IMR-90 (cell line): ENCODE results near the gene C10orf105. TPM values are rescaled to one million over a fixed set of nuclear protein-coding genes. Genes with fewer than 3 reads are reported as not detected.

Experiments used
- ATAC-seq: fragments of 200-7000 bp; cut with Tn5 transposase; 2 replicates; pipeline ENCODE4 v1.9.1; 2020; ENCODE audit warnings: low read depth, mild to moderate bottlenecking, moderate library complexity
- BruUV-seq: library from RNA; stranded (reverse); fragments of 400-500 nt; replicated peaks from 2 replicates; lab custom pipeline; 2021; lab: Mats Ljungman, UMichigan
- CTCF ChIA-PET: fragments of 300-600 bp; formaldehyde crosslinking; extraction: SDS; loops from one replicate; lab custom pipeline; 2021; ENCODE audit warnings: antibody characterized with exemption; lab: Yijun Ruan, JAX
- POLR2A ChIA-PET: fragments of 300-600 bp; sonication (Branson Sonifier 250); formaldehyde crosslinking; loops from one replicate; lab custom pipeline; 2022; ENCODE audit warnings: antibody characterized with exemption; ENCODE audit not compliant: unreplicated experiment; lab: Charles Lee
- DNase-seq: peaks from one replicate; pipeline ENCODE4 v3.0.0; 2013
- H2AFZ ChIP-seq: replicated peaks from 2 replicates; pipeline ENCODE3; 2013; ENCODE audit warnings: low read length, mild to moderate bottlenecking; ENCODE audit not compliant: poor library complexity
- H2AK5ac ChIP-seq: 2 replicates; pipeline ENCODE4 v1.6.1; 2013; ENCODE audit warnings: low read depth, low read length, inconsistent platforms
- H2AK9ac ChIP-seq: replicated peaks from 2 replicates; pipeline ENCODE3; 2013; ENCODE audit warnings: mild to moderate bottlenecking, low read depth, low read length, moderate library complexity; ENCODE audit not compliant: poor library complexity
- H2BK120ac ChIP-seq: 2 replicates; pipeline ENCODE4 v1.6.1; 2013; ENCODE audit warnings: low read depth, low read length, inconsistent platforms
- H2BK15ac ChIP-seq: 3 replicates; pipeline ENCODE4 v1.6.1; 2013; ENCODE audit warnings: low read depth, low read length, inconsistent platforms
- H2BK20ac ChIP-seq: 2 replicates; pipeline ENCODE4 v1.6.1; 2013; ENCODE audit warnings: low read depth, mild to moderate bottlenecking, inconsistent platforms, low read length, moderate library complexity
- H2BK5ac ChIP-seq: 2 replicates; pipeline ENCODE4 v1.6.1; 2013; ENCODE audit warnings: mild to moderate bottlenecking, low read depth, low read length, inconsistent platforms; ENCODE audit not compliant: poor library complexity, severe bottlenecking
- H3K14ac ChIP-seq: replicated peaks from 2 replicates; pipeline ENCODE4 v1.6.1; 2013; ENCODE audit warnings: low read depth, low read length, inconsistent platforms
- H3K18ac ChIP-seq: 2 replicates; pipeline ENCODE4 v1.6.1; 2013; ENCODE audit warnings: low read depth, low read length, control low read depth
- H3K23ac ChIP-seq: 2 replicates; pipeline ENCODE4 v1.6.1; 2013; ENCODE audit warnings: low read depth, low read length, inconsistent platforms
- H3K27ac ChIP-seq: 2 replicates; pipeline ENCODE4 v1.5.1; 2013; ENCODE audit warnings: mild to moderate bottlenecking, control low read depth, low read length; ENCODE audit not compliant: insufficient read depth
- H3K27me3 ChIP-seq: 2 replicates; pipeline ENCODE4 v1.6.1; 2013; ENCODE audit warnings: low read length; ENCODE audit not compliant: control insufficient read depth, insufficient read depth
- H3K36me3 ChIP-seq: 2 replicates; pipeline ENCODE4 v1.6.1; 2013; ENCODE audit warnings: low read length, mixed read lengths; ENCODE audit not compliant: control insufficient read depth, insufficient read depth
- H3K4ac ChIP-seq: 2 replicates; pipeline ENCODE4 v1.6.1; 2013; ENCODE audit warnings: low read depth, low read length, inconsistent platforms
- H3K4me1 ChIP-seq: 2 replicates; pipeline ENCODE4 v1.6.1; 2013; ENCODE audit warnings: low read length, mixed read lengths; ENCODE audit not compliant: control insufficient read depth, insufficient read depth
- H3K4me2 ChIP-seq: 2 replicates; pipeline ENCODE4 v1.6.1; 2013; ENCODE audit warnings: low read depth, mild to moderate bottlenecking, control low read depth, low read length, moderate library complexity
- H3K4me3 ChIP-seq: 2 replicates; pipeline ENCODE4 v1.5.1; 2013; ENCODE audit warnings: low read depth, mild to moderate bottlenecking, control low read depth, low read length, moderate library complexity; ENCODE audit not compliant: insufficient read depth
- H3K56ac ChIP-seq: 2 replicates; pipeline ENCODE4 v1.6.1; 2013; ENCODE audit warnings: low read length, inconsistent platforms; ENCODE audit not compliant: insufficient read depth; ENCODE audit errors: extremely low read depth
- H3K79me1 ChIP-seq, 2 experiments: 2 replicates each; pipeline ENCODE4 v1.6.1; 2013; ENCODE audit warnings: low read length in 2 of 2, inconsistent platforms in 1 of 2, low read depth in 1 of 2
- H3K9ac ChIP-seq: 2 replicates; pipeline ENCODE4 v1.6.1; 2013; ENCODE audit warnings: low read depth, low read length, control low read depth
- H3K9me1 ChIP-seq: 2 replicates; pipeline ENCODE4 v1.6.1; 2013; ENCODE audit warnings: low read length, inconsistent platforms; ENCODE audit not compliant: insufficient read depth
- H3K9me3 ChIP-seq: 2 replicates; pipeline ENCODE4 v1.6.1; 2013; ENCODE audit warnings: low read length; ENCODE audit not compliant: control insufficient read depth, insufficient read depth
- H4K20me1 ChIP-seq: 2 replicates; pipeline ENCODE4 v1.6.1; 2013; ENCODE audit warnings: low read length, inconsistent platforms; ENCODE audit not compliant: insufficient read depth
- H4K5ac ChIP-seq: 2 replicates; pipeline ENCODE4 v1.6.1; 2013; ENCODE audit warnings: mild to moderate bottlenecking, low read depth, low read length, control low read depth
- H4K8ac ChIP-seq, 2 experiments: 2 replicates each; pipeline ENCODE4 v1.6.1; 2013; ENCODE audit warnings: low read depth in 2 of 2, low read length in 2 of 2, control low read depth in 1 of 2, inconsistent platforms in 1 of 2
- H4K91ac ChIP-seq: 2 replicates; pipeline ENCODE4 v1.6.1; 2013; ENCODE audit warnings: low read depth, low read length, inconsistent platforms; ENCODE audit not compliant: insufficient read depth
- BHLHE40 ChIP-seq: fragments of 150-350 bp; IDR thresholded peaks from 2 replicates; pipeline ENCODE4 v1.6.1; 2016; ENCODE audit warnings: mild to moderate bottlenecking, low read depth, low read length
- CEBPB ChIP-seq: IDR thresholded peaks from 2 replicates; pipeline ENCODE4 v1.6.1; 2012; ENCODE audit warnings: low read depth, low read length, improper control_type of control experiment
- CHD1 ChIP-seq: IDR thresholded peaks from 2 replicates; pipeline ENCODE4 v1.6.1; 2012; ENCODE audit warnings: low read depth, low read length, improper control_type of control experiment
- FOS ChIP-seq: fragments of 150-350 bp; IDR thresholded peaks from 2 replicates; pipeline ENCODE4 v1.6.1; 2016; ENCODE audit warnings: low read depth, low read length
- MAFK ChIP-seq: IDR thresholded peaks from 2 replicates; pipeline ENCODE4 v1.6.1; 2012; ENCODE audit warnings: low read depth, low read length, improper control_type of control experiment
- MAZ ChIP-seq: IDR thresholded peaks from 2 replicates; pipeline ENCODE4 v1.6.1; 2012; ENCODE audit warnings: low read depth, mild to moderate bottlenecking, low read length, improper control_type of control experiment, moderate library complexity, borderline replicate concordance
- MXI1 ChIP-seq: IDR thresholded peaks from 2 replicates; pipeline ENCODE4 v1.6.1; 2012; ENCODE audit warnings: low read depth, mild to moderate bottlenecking, low read length, moderate library complexity, borderline replicate concordance
- NFE2L2 ChIP-seq: fragments of 150-350 bp; IDR thresholded peaks from 2 replicates; pipeline ENCODE4 v1.6.1; 2016; ENCODE audit warnings: low read depth, mild to moderate bottlenecking, low read length
- POLR2A ChIP-seq: IDR thresholded peaks from 2 replicates; pipeline ENCODE4 v1.6.1; 2012; ENCODE audit warnings: mild to moderate bottlenecking, low read depth, low read length
- RAD21 ChIP-seq: IDR thresholded peaks from 2 replicates; pipeline ENCODE4 v1.6.1; 2012; ENCODE audit warnings: low read length, improper control_type of control experiment
- RCOR1 ChIP-seq: IDR thresholded peaks from 2 replicates; pipeline ENCODE4 v1.6.1; 2012; ENCODE audit warnings: mild to moderate bottlenecking, low read length, improper control_type of control experiment; ENCODE audit not compliant: insufficient replicate concordance
- RFX5 ChIP-seq: IDR thresholded peaks from 2 replicates; pipeline ENCODE4 v1.8.0; 2012; ENCODE audit warnings: low read depth, mild to moderate bottlenecking, low read length, moderate library complexity
- SMC3 ChIP-seq: fragments of 150-350 bp; IDR thresholded peaks from 2 replicates; pipeline ENCODE4 v1.6.1; 2016; ENCODE audit warnings: low read depth, mild to moderate bottlenecking, antibody characterized with exemption, low read length, moderate library complexity
- WGBS, 2 experiments: methylation state at CpG; one replicate each; pipeline versions ENCODE4 v1.1.5 to v1.1.7; 2013; ENCODE audit warnings: missing lambda C conversion rate in 2 of 2; ENCODE audit not compliant: insufficient read length in 1 of 2; ENCODE audit errors: extremely low coverage in 2 of 2; 5-methylcytosine and 5-hydroxymethylcytosine counted together
- dilution Hi-C: fragments of 300-500 bp; cut with HindIII; formaldehyde crosslinking; loops from one replicate; pipeline ENCODE4 v1.14.3; 2018; ENCODE audit warnings: low sequenced_read_pairs; ENCODE audit not compliant: unreplicated experiment
- in situ Hi-C: fragments of 300-500 bp; cut with MboI; formaldehyde crosslinking; loops from 3 replicates; pipeline ENCODE4 v1.14.3; 2019; ENCODE audit warnings: low sequenced_read_pairs, inconsistent platforms, mixed read lengths
- intact Hi-C: fragments of 100-400 bp; cut with micrococcal nuclease; formaldehyde crosslinking; loops from 2 replicates; pipeline ENCODE4 v1.10.0; 2022
- polyA plus RNA-seq, 3 experiments: library from polyadenylated mRNA; depleted of rRNA; stranded (reverse); fragments of >200 nt; gene quantifications; 2 replicates each; pipeline ENCODE4 v1.2.3, GENCODE V29; 2012; ENCODE audit warnings: low replicate concordance in 1 of 3
- total RNA-seq: library from RNA; depleted of rRNA; stranded (reverse); fragments of >200 nt; gene quantifications from 2 replicates; pipeline ENCODE4 v1.2.3, GENCODE V29; 2012
- TF ChIP-seq, protein P1 (sequence below): fragments of 150-350 bp; IDR thresholded peaks from 2 replicates; pipeline ENCODE4 v1.6.1; 2016; ENCODE audit warnings: low read depth, mild to moderate bottlenecking, low read length, moderate library complexity, borderline replicate concordance

Gene C10orf105
- total and polyA plus RNA-seq, 2 of the 4 experiments (the other 2 are of a cell fraction), result under 0.01 TPM; not detected in 1

GRCh38 chr10:71719464-71720201, at the start of gene C10orf105 (continued):
- TF ChIP-seq RAD21, result no peak
- TF ChIP-seq RFX5, result no peak
- no peak for TF ChIP-seq MXI1
- TF ChIP-seq BHLHE40, result no peak

DNA sequence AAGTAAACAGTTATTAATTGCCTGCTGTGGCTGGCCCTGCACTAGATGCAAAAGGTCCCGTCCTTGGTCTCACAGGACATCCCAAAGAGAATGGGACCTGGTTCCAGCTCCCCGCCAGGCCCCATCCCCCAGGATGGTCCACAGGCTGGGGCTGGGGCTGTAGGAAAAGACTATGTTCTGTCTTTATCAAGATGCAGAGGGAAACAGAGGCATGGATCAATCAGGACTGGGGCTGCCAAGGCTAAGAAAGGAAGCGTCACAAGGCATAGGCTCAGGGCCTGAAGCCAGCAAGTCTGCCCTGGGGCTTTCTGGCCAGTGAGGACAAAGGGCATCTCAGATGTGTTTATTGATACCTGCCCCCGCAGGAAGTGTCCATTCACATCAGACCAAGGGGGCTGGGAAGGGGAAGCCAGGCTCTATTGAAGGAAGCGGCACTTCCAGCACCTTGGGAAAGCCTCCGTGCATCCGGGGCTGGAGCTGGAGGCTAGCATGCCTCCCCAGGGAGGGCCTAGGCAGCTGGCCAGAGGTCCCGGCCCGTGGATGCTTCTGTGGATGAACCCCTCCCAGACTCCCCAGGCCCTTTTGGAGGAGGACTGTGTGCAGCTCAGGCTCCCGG, 48.0 kb upstream of the C10orf105 start:
- intact Hi-C loops (loop anchor here (2.0 to 5.0 kb wide), 2 partner anchors 39 to 55 kb away; no protein-coding TSS in a partner anchor), dilution Hi-C loops (no loop called here), in situ Hi-C loops (no loop called here)
- H3K4me1 ChIP-seq, result peaks cover 63% of the 10 kb centered on the region
- peaks cover 35% of the 10 kb centered on the region for H3K9me1 ChIP-seq
- WGBS, 2 experiments, result 40% methylated on average over 3 of the region's 10 CpGs; no CpG with 5 or more reads in 1 of the 2 experiments
- peak overlapping the region; percentile 88 for H3K4ac ChIP-seq
- no peaks in the 10 kb centered on the region for H3K9me3 ChIP-seq
- H3K4me2 ChIP-seq, result no peak overlapping the region
- peak overlapping the region; percentile 83 for H3K27ac ChIP-seq
- H4K91ac ChIP-seq, result peak overlapping the region; percentile 93
- CTCF ChIA-PET, result interaction anchor here (0.6 to 1.6 kb wide), 2 partner anchors 104 to 129 kb away, joined by 3 to 4 read pairs; no protein-coding TSS in a partner anchor
- peak overlapping the region; percentile 44 for H3K14ac ChIP-seq
- peak overlapping the region; percentile 44 for H4K5ac ChIP-seq
- peak overlapping the region; percentile 42 for H2AK9ac ChIP-seq
- no peaks in the 10 kb centered on the region for H3K36me3 ChIP-seq
- H3K9ac ChIP-seq, result peak overlapping the region; percentile 18; the same call in 1 of the 2 replicates
- POLR2A ChIA-PET, result interaction anchor here (1.0 kb wide), 1 partner anchor 9 kb away, joined by 3 read pairs; no protein-coding TSS in a partner anchor
- ATAC-seq (no peak), DNase-seq (no peak)
- peak overlapping the region; percentile 86 for H2BK20ac ChIP-seq
- H4K8ac ChIP-seq, result peak overlapping the region; percentile 54 to 80
- H2AK5ac ChIP-seq, result peak overlapping the region; percentile 96
- H3K79me1 ChIP-seq, result peaks cover 6 to 19% of the 10 kb centered on the region in 2 experiments; a peak in 2 of 4 replicates
- H2BK120ac ChIP-seq, result peak overlapping the region; percentile 92
- H3K18ac ChIP-seq, result peak overlapping the region; percentile 66
- H3K23ac ChIP-seq, result peak overlapping the region; percentile 67
- H2BK5ac ChIP-seq, result peak overlapping the region; percentile 87
- H2BK15ac ChIP-seq, result peak overlapping the region; percentile 96; the same call in 2 of the 3 replicates
- BruUV-seq, result no TSS peak
- no peaks in the 10 kb centered on the region for H3K27me3 ChIP-seq
- H3K56ac ChIP-seq, result peak overlapping the region; percentile 44
- H3K4me3 ChIP-seq, result no peak overlapping the region
- peak overlapping the region; percentile 0 for H2AFZ ChIP-seq
- no peaks in the 10 kb centered on the region for H4K20me1 ChIP-seq
- TF ChIP-seq MXI1 (no peak), NFE2L2 (no peak), RCOR1 (no peak), RFX5 (no peak), CEBPB (no peak), RAD21 (no peak), MAZ (no peak), SMC3 (no peak), MAFK (no peak), FOS (no peak), BHLHE40 (no peak), CHD1 (no peak), POLR2A (no peak)
- TF ChIP-seq, protein P1, sequence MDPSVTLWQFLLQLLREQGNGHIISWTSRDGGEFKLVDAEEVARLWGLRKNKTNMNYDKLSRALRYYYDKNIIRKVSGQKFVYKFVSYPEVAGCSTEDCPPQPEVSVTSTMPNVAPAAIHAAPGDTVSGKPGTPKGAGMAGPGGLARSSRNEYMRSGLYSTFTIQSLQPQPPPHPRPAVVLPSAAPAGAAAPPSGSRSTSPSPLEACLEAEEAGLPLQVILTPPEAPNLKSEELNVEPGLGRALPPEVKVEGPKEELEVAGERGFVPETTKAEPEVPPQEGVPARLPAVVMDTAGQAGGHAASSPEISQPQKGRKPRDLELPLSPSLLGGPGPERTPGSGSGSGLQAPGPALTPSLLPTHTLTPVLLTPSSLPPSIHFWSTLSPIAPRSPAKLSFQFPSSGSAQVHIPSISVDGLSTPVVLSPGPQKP, result no peak
